SJSA1 (cell line): Measurements from ENCODE around the gene ADGRB2. TPM values are rescaled to one million over a fixed set of nuclear protein-coding genes. Genes with fewer than 3 reads are reported as not detected.
A peak's percentile ranks its signal among the peaks of the same experiment; 100 is the strongest.

Source experiments
- DNase-seq, 2 experiments: peaks; one replicate each; pipeline ENCODE4 v3.0.0-alpha.2; 2015 to 2020; ENCODE audit warnings: low spot score in 2 of 2, low read depth in 1 of 2
- H3K27ac ChIP-seq: fragments of 250-450 bp; sonication (Bioruptor Pico); 2 replicates; pipeline ENCODE4 v1.5.1; 2020; ENCODE audit warnings: mild to moderate bottlenecking, moderate library complexity
- H3K27me3 ChIP-seq: fragments of 250-450 bp; sonication (Bioruptor Pico); replicated peaks from 2 replicates; pipeline ENCODE4 v1.5.1; 2020; ENCODE audit warnings: mild to moderate bottlenecking, moderate library complexity
- H3K36me3 ChIP-seq: fragments of 250-450 bp; sonication (Bioruptor Pico); 2 replicates; pipeline ENCODE4 v1.5.1; 2020; ENCODE audit warnings: mild to moderate bottlenecking
- H3K4me1 ChIP-seq: fragments of 250-450 bp; sonication (Bioruptor Pico); replicated peaks from 2 replicates; pipeline ENCODE4 v1.6.1; 2021; ENCODE audit warnings: mild to moderate bottlenecking
- H3K4me3 ChIP-seq: fragments of 250-450 bp; sonication (Bioruptor Pico); 2 replicates; pipeline ENCODE4 v1.5.1; 2020; ENCODE audit warnings: mild to moderate bottlenecking
- H3K9me3 ChIP-seq: fragments of 250-450 bp; sonication (Bioruptor Pico); replicated peaks from 2 replicates; pipeline ENCODE4 v1.5.1; 2020; ENCODE audit warnings: mild to moderate bottlenecking
- total RNA-seq: library from RNA; depleted of rRNA; stranded (reverse); fragments of >200 nt; shearing (Covaris generic); gene quantifications from 2 replicates; pipeline ENCODE4 v1.2.3, GENCODE V29; 2014

The ADGRB2 gene
- total RNA-seq, 1 experiment from 2014 or later = 15.4 TPM

- H3K4me1 ChIP-seq = peaks cover 61% of the 10 kb centered on the region
- no peak overlapping the region for H3K4me3 ChIP-seq
- no peak for DNase-seq
- H3K27ac ChIP-seq = peak overlapping the region; percentile 98
- H3K9me3 ChIP-seq = no peaks in the 10 kb centered on the region
- H3K27me3 ChIP-seq = no peaks in the 10 kb centered on the region
- H3K36me3 ChIP-seq = peaks cover 92% of the 10 kb centered on the region
Observed at GRCh38 chr1:31691446-31691845, 72.7 kb downstream of the ADGRB2 start.

GRCh38 chr1:31690921-31691320 lies 73.2 kb downstream of the ADGRB2 start:
- no peaks in the 10 kb centered on the region for H3K27me3 ChIP-seq
- DNase-seq = no peak
- peaks cover 93% of the 10 kb centered on the region for H3K36me3 ChIP-seq
- no peaks in the 10 kb centered on the region for H3K9me3 ChIP-seq
- peak overlapping the region; percentile 98 for H3K27ac ChIP-seq
- no peak overlapping the region for H3K4me3 ChIP-seq
- H3K4me1 ChIP-seq = peaks cover 65% of the 10 kb centered on the region

- Histone ChIP-seq H3K4me1 (peaks cover 68% of the 10 kb centered on the region), H3K36me3 (peaks cover 95% of the 10 kb centered on the region), H3K4me3 (no peak overlapping the region), H3K27me3 (no peaks in the 10 kb centered on the region), H3K9me3 (no peaks in the 10 kb centered on the region), H3K27ac (peak overlapping the region; percentile 98)
- peak; percentile 92 to 97 for DNase-seq
Observed at GRCh38 chr1:31689854-31690253, 74.3 kb downstream of the ADGRB2 start.

DNA sequence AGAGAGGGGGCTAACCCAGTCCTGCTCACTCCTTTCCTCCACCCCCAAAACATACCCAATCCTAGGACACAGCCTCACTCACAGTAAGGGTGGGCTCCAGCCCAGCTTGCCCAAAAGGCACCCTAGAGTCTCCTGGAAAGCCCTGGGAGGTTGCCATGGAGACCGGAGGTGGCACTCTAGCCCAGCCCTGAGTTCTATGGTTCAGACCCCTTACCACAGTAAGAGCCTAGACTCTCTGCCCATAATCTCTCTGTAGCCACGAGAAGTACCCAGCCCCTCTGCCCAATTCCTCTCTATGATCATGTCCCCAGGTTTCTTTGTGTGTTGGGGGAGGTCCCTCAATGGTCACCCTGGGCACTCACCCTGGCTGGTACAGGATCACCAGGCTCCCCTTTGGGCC lies 74.8 kb downstream of the ADGRB2 start:
- no peak for DNase-seq

GRCh38 chr1:31688233-31688918 lies 75.8 kb downstream of the ADGRB2 start:
- Histone ChIP-seq H3K36me3 (peaks cover 95% of the 10 kb centered on the region), H3K27me3 (no peaks in the 10 kb centered on the region), H3K4me1 (peaks cover 57% of the 10 kb centered on the region), H3K9me3 (no peaks in the 10 kb centered on the region), H3K27ac (peak overlapping the region; percentile 98), H3K4me3 (no peak overlapping the region)
- DNase-seq = no peak

More for the DNA sequence above, 74.8 kb downstream of the ADGRB2 start:
- H3K36me3 ChIP-seq = peaks cover 95% of the 10 kb centered on the region
- peaks cover 64% of the 10 kb centered on the region for H3K4me1 ChIP-seq
- H3K27ac ChIP-seq = peak overlapping the region; percentile 98
- no peaks in the 10 kb centered on the region for H3K9me3 ChIP-seq
- H3K4me3 ChIP-seq = no peak overlapping the region
- no peaks in the 10 kb centered on the region for H3K27me3 ChIP-seq

GRCh38 chr1:31687601-31688000 lies 76.5 kb downstream of the ADGRB2 start:
- Histone ChIP-seq H3K4me3 (no peak overlapping the region), H3K27ac (no peak overlapping the region), H3K4me1 (peaks cover 50% of the 10 kb centered on the region), H3K27me3 (no peaks in the 10 kb centered on the region), H3K36me3 (peaks cover 96% of the 10 kb centered on the region), H3K9me3 (no peaks in the 10 kb centered on the region)
- DNase-seq = no peak

DNA sequence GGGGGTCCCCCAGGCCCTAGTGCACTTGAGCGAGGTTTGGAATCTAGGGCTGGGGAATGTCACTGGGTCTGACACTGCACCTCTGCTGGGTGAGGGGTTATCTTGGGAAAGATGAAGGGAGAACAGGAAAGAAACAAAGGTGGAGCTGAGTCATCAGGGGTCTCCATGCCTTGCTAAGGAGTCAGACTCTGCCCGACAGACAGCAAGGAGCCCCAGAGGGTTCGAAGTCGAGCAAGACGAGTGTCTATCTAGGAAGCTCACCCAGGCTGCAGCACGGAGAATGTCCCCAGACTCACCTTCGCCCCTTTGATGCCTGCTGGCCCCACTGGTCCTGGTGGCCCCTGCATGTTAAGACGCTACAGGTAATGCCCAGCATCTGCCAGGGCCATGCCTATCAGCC lies 78.3 kb downstream of the ADGRB2 start:
- no peak for DNase-seq
- Histone ChIP-seq H3K36me3 (peaks cover 98% of the 10 kb centered on the region), H3K27me3 (no peaks in the 10 kb centered on the region), H3K4me1 (peaks cover 36% of the 10 kb centered on the region), H3K9me3 (no peaks in the 10 kb centered on the region), H3K4me3 (no peak overlapping the region), H3K27ac (no peak overlapping the region)

GRCh38 chr1:31683997-31684396 lies 80.1 kb downstream of the ADGRB2 start:
- Histone ChIP-seq H3K36me3 (peaks cover 98% of the 10 kb centered on the region), H3K9me3 (no peaks in the 10 kb centered on the region), H3K4me3 (no peak overlapping the region), H3K4me1 (peaks cover 18% of the 10 kb centered on the region), H3K27ac (no peak overlapping the region), H3K27me3 (no peaks in the 10 kb centered on the region)
- DNase-seq = no peak

DNA sequence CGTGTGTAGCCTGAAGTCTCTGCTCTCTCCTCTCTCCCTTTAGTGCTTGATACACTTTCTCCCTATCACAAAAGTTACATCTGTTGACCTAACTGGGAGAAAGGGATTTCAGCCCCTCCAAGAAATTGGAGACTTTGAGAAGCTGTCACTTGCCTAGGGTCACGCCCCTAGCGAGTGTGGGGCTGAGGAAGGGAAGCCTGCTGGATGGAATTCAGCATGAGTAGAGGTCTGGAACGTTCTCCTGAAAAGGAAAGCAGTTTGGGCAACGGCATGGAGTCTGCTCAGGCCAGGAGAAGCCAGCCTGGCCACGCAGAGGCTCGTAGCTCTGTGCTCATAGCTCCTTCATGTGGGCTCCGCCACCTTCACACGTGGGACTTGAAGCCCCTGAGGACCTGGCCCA lies 82.7 kb downstream of the ADGRB2 start:
- Histone ChIP-seq H3K4me3 (no peak overlapping the region), H3K36me3 (peaks cover 98% of the 10 kb centered on the region), H3K27me3 (no peaks in the 10 kb centered on the region), H3K9me3 (no peaks in the 10 kb centered on the region), H3K4me1 (0 out of 2 replicates have a peak, but pooled peaks cover 9% of the 10 kb centered on the region), H3K27ac (no peak overlapping the region)
- DNase-seq = no peak

DNA sequence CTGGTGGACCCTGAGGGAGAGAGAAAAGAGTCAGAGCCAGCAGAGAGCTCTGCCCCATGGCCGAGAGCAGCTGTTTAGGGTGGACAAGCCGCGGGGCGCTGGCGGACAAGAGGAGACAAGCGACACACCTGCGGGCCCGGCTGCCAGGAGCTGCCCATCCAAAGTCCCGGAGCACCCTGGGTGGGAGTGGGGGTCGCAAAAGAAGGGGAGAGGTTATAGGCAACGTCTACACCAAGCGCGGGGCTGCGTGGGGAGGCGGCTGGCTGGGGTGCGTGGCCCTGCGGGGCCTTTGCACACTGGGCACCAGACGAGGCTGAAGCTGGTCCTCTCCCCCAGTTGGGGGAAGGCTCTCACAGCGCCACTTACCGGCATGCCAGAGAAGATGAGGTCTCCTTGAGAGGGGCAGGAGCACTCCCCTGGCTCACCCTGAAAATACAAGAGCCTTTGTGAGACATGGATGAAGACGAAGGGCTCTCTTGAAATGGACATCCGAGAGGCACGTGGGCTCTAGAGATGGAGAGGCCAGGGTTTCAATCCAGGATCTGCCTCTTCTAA lies 84.4 kb downstream of the ADGRB2 start:
- Histone ChIP-seq H3K4me1 (0 out of 2 replicates have a peak, but pooled peaks cover 3% of the 10 kb centered on the region), H3K27ac (no peak overlapping the region), H3K36me3 (peaks cover 95% of the 10 kb centered on the region), H3K4me3 (no peak overlapping the region), H3K27me3 (no peaks in the 10 kb centered on the region), H3K9me3 (no peaks in the 10 kb centered on the region)
- DNase-seq = no peak

GRCh38 chr1:31679091-31679490 lies 85.0 kb downstream of the ADGRB2 start:
- Histone ChIP-seq H3K27ac (no peak overlapping the region), H3K36me3 (peaks cover 95% of the 10 kb centered on the region), H3K27me3 (no peaks in the 10 kb centered on the region), H3K4me3 (no peak overlapping the region), H3K4me1 (0 out of 2 replicates have a peak, but pooled peaks cover 3% of the 10 kb centered on the region), H3K9me3 (no peaks in the 10 kb centered on the region)
- DNase-seq = no peak

- Histone ChIP-seq H3K27me3 (no peaks in the 10 kb centered on the region), H3K9me3 (no peaks in the 10 kb centered on the region), H3K4me1 (0 out of 2 replicates have a peak, but pooled peaks cover 3% of the 10 kb centered on the region), H3K27ac (no peak overlapping the region), H3K4me3 (no peak overlapping the region), H3K36me3 (peaks cover 95% of the 10 kb centered on the region)
- no peak for DNase-seq
Observed at GRCh38 chr1:31678681-31679080, 85.5 kb downstream of the ADGRB2 start.

GRCh38 chr1:31677949-31678348 lies 86.2 kb downstream of the ADGRB2 start:
- Histone ChIP-seq H3K4me3 (no peak overlapping the region), H3K9me3 (no peaks in the 10 kb centered on the region), H3K36me3 (peaks cover 95% of the 10 kb centered on the region), H3K27ac (no peak overlapping the region), H3K27me3 (no peaks in the 10 kb centered on the region), H3K4me1 (0 out of 2 replicates have a peak, but pooled peaks cover 3% of the 10 kb centered on the region)
- DNase-seq = no peak

- Histone ChIP-seq H3K9me3 (no peaks in the 10 kb centered on the region), H3K27me3 (no peaks in the 10 kb centered on the region), H3K4me1 (0 out of 2 replicates have a peak, but pooled peaks cover 3% of the 10 kb centered on the region), H3K4me3 (no peak overlapping the region), H3K27ac (no peak overlapping the region), H3K36me3 (peaks cover 95% of the 10 kb centered on the region)
- no peak for DNase-seq
Observed at GRCh38 chr1:31677401-31677800, 86.7 kb downstream of the ADGRB2 start.
